ENCODE measurements around the gene CABCOCO1. TPM values are rescaled to one million over a fixed set of nuclear protein-coding genes. Genes with fewer than 3 reads are reported as not detected.

Gene CABCOCO1
- total and polyA plus RNA-seq, 10 of the 15 experiments (the other 5 are each of a cell fraction or from before 2014, with no cell fraction given), result not detected

GRCh38 chr10:61616611-61617010 is 46.1 kb upstream of the CABCOCO1 start (continued):
- TF ChIP-seq ZBTB11 (CRISPR knock-in tag; IDR thresholded peaks at IDR 0.05) (no peak), HDAC6 (IDR thresholded peaks at IDR 0.05; ENCODE audit: unreplicated experiment) (no peak), ELK1 (IDR thresholded peaks at IDR 0.05; ENCODE audit: low read depth, low read length) (no peak), DPF2 (IDR thresholded peaks at IDR 0.05) (no peak)

GRCh38 chr10:61617180-61617579 is 45.5 kb upstream of the CABCOCO1 start:
- no TSS peak for BruUV-seq (replicated peaks)
- RAD21 ChIA-PET (ENCODE audit: unreplicated experiment), result no interaction called here
- no peak overlapping the region for H2AFZ ChIP-seq (ENCODE audit: control insufficient read depth, low read depth, low read length)
- H3K27ac ChIP-seq (ENCODE audit: control insufficient read depth, insufficient read depth), result no peak overlapping the region
- no peaks in the 10 kb centered on the region for H3K36me3 ChIP-seq (ENCODE audit: control insufficient read depth in 2 of 2, insufficient read depth in 2 of 2, low read length in 1 of 2)
- FAIRE-seq (no peak), DNase-seq (ENCODE audit: low read depth, low spot score) (no peak), ATAC-seq (no peak)
- CTCF ChIA-PET, result interaction anchor here (0.6 kb wide), 1 partner anchor 27 kb away, joined by 3 read pairs; no protein-coding TSS in a partner anchor
- H3K4me3 ChIP-seq, result no peak overlapping the region
- no peak overlapping the region for H3K4me2 ChIP-seq (ENCODE audit: control insufficient read depth, insufficient read depth)
- no peak overlapping the region for H3K9ac ChIP-seq (ENCODE audit: control insufficient read depth, insufficient read depth, low read length)
- H3K27me3 ChIP-seq (replicated peaks in 1 of 2; ENCODE audit: control insufficient read depth in 2 of 2, insufficient read depth in 2 of 2, low read length in 1 of 2), result no peaks in the 10 kb centered on the region; a peak in 1 of 4 replicates
- H3K4me1 ChIP-seq (ENCODE audit: control insufficient read depth, insufficient read depth, low read length), result no peaks in the 10 kb centered on the region
- intact Hi-C loops (cut with micrococcal nuclease; ENCODE audit: unreplicated experiment) (no loop called here), in situ Hi-C loops (cut with MboI) (no loop called here)
- H4K20me1 ChIP-seq (ENCODE audit: control insufficient read depth, insufficient read depth), result no peaks in the 10 kb centered on the region
- POLR2A ChIA-PET, result no interaction called here
- H3K79me2 ChIP-seq (ENCODE audit: control insufficient read depth, insufficient read depth, low read length), result no peaks in the 10 kb centered on the region
- SMC1A ChIA-PET (ENCODE audit: uncharacterized antibody, unreplicated experiment), result no interaction called here
- H3K9me3 ChIP-seq (replicated peaks; ENCODE audit: control insufficient read depth, insufficient read depth, low read length), result no peaks in the 10 kb centered on the region
- TF ChIP-seq ETV6 (conservative IDR thresholded peaks at IDR 0.05 in 1 of 2, IDR thresholded peaks at IDR 0.05 in 1 of 2; ENCODE audit: borderline replicate concordance in 1 of 2, low read depth in 1 of 2) (no peak), REST (IDR thresholded peaks at IDR 0.05; ENCODE audit: low read depth, low read length) (no peak), MYC (IDR thresholded peaks at IDR 0.05; ENCODE audit: insufficient read depth, insufficient read length, insufficient replicate concordance, low read length, severe bottlenecking) (no peak), CEBPZ (IDR thresholded peaks at IDR 0.05; ENCODE audit: low read depth, low read length) (no peak), IKZF2 (IDR thresholded peaks at IDR 0.05) (no peak), YBX1 (IDR thresholded peaks at IDR 0.05) (no peak), CHD2 (IDR thresholded peaks at IDR 0.05; ENCODE audit: borderline replicate concordance, low read depth, low read length) (no peak), RFX5 (IDR thresholded peaks at IDR 0.05; ENCODE audit: low read depth, low read length) (no peak)
